K562 (cell line): ENCODE measurements around the gene PITHD1. TPM values are rescaled to one million over a fixed set of nuclear protein-coding genes. Genes with fewer than 3 reads are reported as not detected.
A peak's percentile ranks its signal among the peaks of the same experiment; 100 is the strongest.

Source experiments
- ATF7 ChIP-seq: fragments of 450-650 bp; IDR thresholded peaks from 2 replicates; pipeline ENCODE4 v1.7.1; 2014; ENCODE audit warnings: mild to moderate bottlenecking, moderate library complexity
- CEBPG ChIP-seq, 3 experiments: fragments of 200-800 bp in 1 of 3; sonication (Bioruptor generic) in 1 of 3; sonication (generic) in 1 of 3; formaldehyde crosslinking in 1 of 3; IDR thresholded peaks in 2 of 3; conservative IDR thresholded peaks in 1 of 3; 2 replicates each; pipeline versions ENCODE4 v1.6.1 to v1.8.0; 2016 to 2022; ENCODE audit warnings: missing compliant biosample characterization in 2 of 3, missing genetic modification characterization in 2 of 3, mild to moderate bottlenecking in 1 of 3, missing genetic modification reagents in 1 of 3
- CHD1 ChIP-seq: fragments of 200-600 bp; sonication (generic); IDR thresholded peaks from one replicate; pipeline ENCODE4 v1.6.1; 2012; ENCODE audit warnings: mild to moderate bottlenecking, moderate library complexity, low read length, inconsistent platforms
- ELF1 ChIP-seq: fragments of 200-800 bp; sonication (Bioruptor generic); IDR thresholded peaks from 2 replicates; pipeline ENCODE4 v1.6.1; 2016; ENCODE audit warnings: missing genetic modification characterization, missing compliant biosample characterization
- HLTF ChIP-seq: fragments of 450-650 bp; IDR thresholded peaks from 2 replicates; pipeline ENCODE4 v1.6.1; 2016
- SNIP1 ChIP-seq: fragments of 450-650 bp; IDR thresholded peaks from 2 replicates; pipeline ENCODE4 v1.7.1; 2017; ENCODE audit warnings: low read depth, mild to moderate bottlenecking
- TRIM28 ChIP-seq: fragments of 450-650 bp; IDR thresholded peaks from 2 replicates; pipeline ENCODE4 v1.6.1; 2017
- ZNF239 ChIP-seq: fragments of 250-450 bp; sonication (Bioruptor Pico); IDR thresholded peaks from 2 replicates; pipeline ENCODE4 v1.4.0; 2020; ENCODE audit warnings: mild to moderate bottlenecking
- polyA plus RNA-seq, 8 experiments: library from polyadenylated mRNA; depleted of rRNA in 4 of 8; stranded (reverse) in 5 of 8; unstranded in 3 of 8; fragments of >200 nt; fragmentation: Nextera tagmentation in 2 of 8; fragmentation: Illumina TruSeq in 1 of 8; extraction: Ambion mirVana in 2 of 8; extraction: Trizol in 1 of 8; gene quantifications; 2 replicates each; pipeline versions ENCODE4 v1.2.1 to v1.2.3, GENCODE V29; 2011 to 2014; ENCODE audit warnings: inconsistent platforms in 1 of 8, missing spikeins in 1 of 8
- total RNA-seq, 7 experiments: library from RNA; depleted of rRNA in 6 of 7; stranded (reverse); fragments of >200 nt in 6 of 7; fragmentation: Illumina TruSeq in 2 of 7; extraction: Trizol in 2 of 7; gene quantifications; 2 replicates each; pipeline versions ENCODE4 v1.2.1 to v1.2.3, GENCODE V29; 2011 to 2021; ENCODE audit warnings: low replicate concordance in 1 of 7
- TF ChIP-seq, protein P1 (sequence below), 2 experiments: fragments of 450-650 bp; IDR thresholded peaks; 2 replicates each; pipeline ENCODE4 v1.6.1; 2016; ENCODE audit warnings: mild to moderate bottlenecking in 2 of 2, borderline replicate concordance in 1 of 2, low read depth in 1 of 2, moderate library complexity in 1 of 2
- TF ChIP-seq, protein P2 (sequence below): fragments of 250-450 bp; sonication (Bioruptor Pico); IDR thresholded peaks from 2 replicates; pipeline ENCODE4 v1.8.0; 2021; ENCODE audit warnings: moderate library complexity, mild to moderate bottlenecking, inconsistent platforms
- TF ChIP-seq, protein P3 (sequence below): sonication (generic); IDR thresholded peaks from 2 replicates; pipeline ENCODE4 v1.6.1; 2016

PITHD1 gene
- total and polyA plus RNA-seq, 9 of the 15 experiments (the other 6 are each of a cell fraction or from before 2014, with no cell fraction given) = 46.5 to 175 (median 149) TPM

DNA sequence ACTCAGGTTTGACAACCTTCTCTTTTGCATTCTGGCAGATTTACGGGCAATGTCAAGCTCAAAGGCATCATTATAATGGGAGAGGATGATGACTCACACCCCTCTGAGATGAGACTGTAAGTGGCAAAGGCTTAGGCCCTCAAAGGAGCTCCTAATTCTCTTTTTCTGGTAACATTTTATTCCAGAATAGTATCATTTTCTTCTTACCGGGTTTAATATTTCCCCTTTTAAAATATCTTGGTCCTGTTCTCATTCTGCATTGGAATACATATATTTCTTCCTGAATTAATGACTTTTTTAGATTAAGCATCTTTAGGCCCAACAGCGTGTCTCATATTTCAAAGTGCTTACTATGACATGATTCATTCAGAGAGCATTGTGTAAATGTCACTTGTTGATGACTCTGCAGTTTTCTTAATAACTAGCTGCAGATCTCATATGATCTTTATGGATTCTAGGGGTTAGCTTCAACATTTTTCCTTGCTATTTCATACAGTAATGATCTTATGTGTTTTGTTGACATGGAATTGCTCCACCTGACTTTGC, 1.7 kb downstream of the PITHD1 start (continued):
- TF ChIP-seq, protein P1, sequence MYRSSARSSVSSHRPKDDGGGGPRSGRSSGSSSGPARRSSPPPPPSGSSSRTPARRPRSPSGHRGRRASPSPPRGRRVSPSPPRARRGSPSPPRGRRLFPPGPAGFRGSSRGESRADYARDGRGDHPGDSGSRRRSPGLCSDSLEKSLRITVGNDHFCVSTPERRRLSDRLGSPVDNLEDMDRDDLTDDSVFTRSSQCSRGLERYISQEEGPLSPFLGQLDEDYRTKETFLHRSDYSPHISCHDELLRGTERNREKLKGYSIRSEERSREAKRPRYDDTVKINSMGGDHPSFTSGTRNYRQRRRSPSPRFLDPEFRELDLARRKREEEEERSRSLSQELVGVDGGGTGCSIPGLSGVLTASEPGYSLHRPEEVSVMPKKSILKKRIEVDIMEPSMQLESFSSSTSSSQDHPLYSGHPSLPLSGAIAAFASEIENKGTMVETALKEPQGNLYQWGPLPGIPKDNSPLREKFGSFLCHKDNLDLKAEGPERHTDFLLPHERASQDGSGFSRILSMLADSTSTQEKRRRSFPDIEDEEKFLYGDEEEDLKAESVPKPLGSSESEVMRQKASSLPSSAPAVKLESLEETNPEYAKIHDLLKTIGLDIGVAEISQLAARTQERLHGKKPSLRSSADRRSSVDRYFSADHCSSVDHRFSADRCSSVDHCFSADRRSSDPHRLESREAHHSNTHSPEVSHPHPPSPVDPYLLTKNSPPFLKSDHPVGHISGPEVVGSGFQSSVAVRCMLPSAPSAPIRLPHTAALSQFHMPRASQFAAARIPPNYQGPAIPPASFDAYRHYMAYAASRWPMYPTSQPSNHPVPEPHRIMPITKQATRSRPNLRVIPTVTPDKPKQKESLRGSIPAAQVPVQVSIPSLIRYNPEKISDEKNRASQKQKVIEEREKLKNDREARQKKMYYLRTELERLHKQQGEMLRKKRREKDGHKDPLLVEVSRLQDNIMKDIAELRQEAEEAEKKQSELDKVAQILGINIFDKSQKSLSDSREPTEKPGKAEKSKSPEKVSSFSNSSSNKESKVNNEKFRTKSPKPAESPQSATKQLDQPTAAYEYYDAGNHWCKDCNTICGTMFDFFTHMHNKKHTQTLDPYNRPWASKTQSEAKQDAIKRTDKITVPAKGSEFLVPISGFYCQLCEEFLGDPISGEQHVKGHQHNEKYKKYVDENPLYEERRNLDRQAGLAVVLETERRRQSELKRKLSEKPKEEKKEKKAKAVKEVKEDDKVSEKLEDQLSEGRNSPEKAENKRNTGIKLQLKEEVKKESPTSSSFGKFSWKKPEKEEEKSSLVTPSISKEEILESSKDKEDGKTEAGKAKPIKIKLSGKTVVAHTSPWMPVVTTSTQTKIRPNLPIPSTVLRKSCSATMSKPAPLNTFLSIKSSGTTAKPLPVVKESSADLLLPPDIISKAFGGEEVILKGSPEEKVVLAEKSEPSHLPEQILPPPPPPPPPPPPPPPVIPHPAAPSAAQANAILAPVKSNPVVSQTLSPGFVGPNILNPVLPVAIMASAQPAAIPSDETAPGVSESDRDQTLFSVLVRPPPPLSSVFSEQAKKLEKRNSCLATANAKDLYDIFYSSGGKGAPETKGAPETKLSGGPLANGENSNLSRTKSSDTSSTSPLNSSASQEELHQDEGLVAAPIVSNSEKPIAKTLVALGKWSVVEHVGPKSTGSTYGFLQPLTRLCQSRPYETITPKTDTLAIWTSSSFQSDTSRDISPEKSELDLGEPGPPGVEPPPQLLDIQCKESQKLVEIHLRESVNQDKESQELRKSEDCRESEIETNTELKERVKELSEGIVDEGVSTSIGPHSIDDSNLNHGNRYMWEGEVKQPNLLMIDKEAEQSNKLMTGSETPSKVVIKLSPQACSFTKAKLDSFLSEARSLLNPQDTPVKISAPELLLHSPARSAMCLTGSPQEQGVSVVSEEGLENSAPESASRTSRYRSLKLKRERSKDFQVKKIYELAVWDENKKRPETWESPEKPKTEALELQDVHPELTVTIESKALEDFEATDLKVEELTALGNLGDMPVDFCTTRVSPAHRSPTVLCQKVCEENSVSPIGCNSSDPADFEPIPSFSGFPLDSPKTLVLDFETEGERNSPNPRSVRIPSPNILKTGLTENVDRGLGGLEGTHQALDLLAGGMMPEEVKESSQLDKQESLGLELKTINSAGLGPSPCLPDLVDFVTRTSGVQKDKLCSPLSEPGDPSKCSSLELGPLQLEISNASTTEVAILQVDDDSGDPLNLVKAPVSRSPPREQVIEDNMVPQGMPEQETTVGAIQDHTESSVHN (IDR thresholded peaks at IDR 0.05; ENCODE audit: borderline replicate concordance in 1 of 2, low read depth in 1 of 2) = 0 out of 4 replicates have a peak, but pooled peaks of 1 of the 2 experiments have one; percentile 74
- TF ChIP-seq HLTF (no peak), CEBPG (CRISPR knock-in tag; IDR thresholded peaks at IDR 0.05) (no peak), CEBPG (tag; conservative IDR thresholded peaks at IDR 0.05 in 1 of 2, IDR thresholded peaks at IDR 0.05 in 1 of 2) (0 out of 4 replicates have a peak, but pooled peaks of 1 of the 2 experiments have one; percentile 18), SNIP1 (no peak), CHD1 (no peak), TRIM28 (no peak), ELF1 (no peak), ZNF239 (CRISPR knock-in tag) (no peak), ATF7 (peak; percentile 20; the same call in 1 of the 2 replicates)
- TF ChIP-seq, protein P2, sequence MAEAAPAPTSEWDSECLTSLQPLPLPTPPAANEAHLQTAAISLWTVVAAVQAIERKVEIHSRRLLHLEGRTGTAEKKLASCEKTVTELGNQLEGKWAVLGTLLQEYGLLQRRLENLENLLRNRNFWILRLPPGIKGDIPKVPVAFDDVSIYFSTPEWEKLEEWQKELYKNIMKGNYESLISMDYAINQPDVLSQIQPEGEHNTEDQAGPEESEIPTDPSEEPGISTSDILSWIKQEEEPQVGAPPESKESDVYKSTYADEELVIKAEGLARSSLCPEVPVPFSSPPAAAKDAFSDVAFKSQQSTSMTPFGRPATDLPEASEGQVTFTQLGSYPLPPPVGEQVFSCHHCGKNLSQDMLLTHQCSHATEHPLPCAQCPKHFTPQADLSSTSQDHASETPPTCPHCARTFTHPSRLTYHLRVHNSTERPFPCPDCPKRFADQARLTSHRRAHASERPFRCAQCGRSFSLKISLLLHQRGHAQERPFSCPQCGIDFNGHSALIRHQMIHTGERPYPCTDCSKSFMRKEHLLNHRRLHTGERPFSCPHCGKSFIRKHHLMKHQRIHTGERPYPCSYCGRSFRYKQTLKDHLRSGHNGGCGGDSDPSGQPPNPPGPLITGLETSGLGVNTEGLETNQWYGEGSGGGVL (CRISPR knock-in tag) = no peak
- TF ChIP-seq, protein P3, sequence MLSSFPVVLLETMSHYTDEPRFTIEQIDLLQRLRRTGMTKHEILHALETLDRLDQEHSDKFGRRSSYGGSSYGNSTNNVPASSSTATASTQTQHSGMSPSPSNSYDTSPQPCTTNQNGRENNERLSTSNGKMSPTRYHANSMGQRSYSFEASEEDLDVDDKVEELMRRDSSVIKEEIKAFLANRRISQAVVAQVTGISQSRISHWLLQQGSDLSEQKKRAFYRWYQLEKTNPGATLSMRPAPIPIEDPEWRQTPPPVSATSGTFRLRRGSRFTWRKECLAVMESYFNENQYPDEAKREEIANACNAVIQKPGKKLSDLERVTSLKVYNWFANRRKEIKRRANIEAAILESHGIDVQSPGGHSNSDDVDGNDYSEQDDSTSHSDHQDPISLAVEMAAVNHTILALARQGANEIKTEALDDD = no peak
